Neural progenitor cell (in vitro differentiated cells): Measurements from ENCODE around the gene SEL1L3.

Experiments used
- EZH2 ChIP-seq: fragments of 200-600 bp; sonication (generic); IDR thresholded peaks from 2 replicates; pipeline ENCODE4 v1.6.1; 2017; ENCODE audit warnings: antibody characterized with exemption, mild to moderate bottlenecking, moderate library complexity
- EZH2phosphoT487 ChIP-seq: fragments of 200-600 bp; sonication (generic); IDR thresholded peaks from 2 replicates; pipeline ENCODE4 v1.6.1; 2017; ENCODE audit warnings: antibody characterized with exemption
- TF ChIP-seq, protein P1 (sequence below): fragments of 200-600 bp; sonication (generic); IDR thresholded peaks from 2 replicates; pipeline ENCODE4 v1.5.1; 2017; ENCODE audit warnings: antibody characterized with exemption, mild to moderate bottlenecking

DNA sequence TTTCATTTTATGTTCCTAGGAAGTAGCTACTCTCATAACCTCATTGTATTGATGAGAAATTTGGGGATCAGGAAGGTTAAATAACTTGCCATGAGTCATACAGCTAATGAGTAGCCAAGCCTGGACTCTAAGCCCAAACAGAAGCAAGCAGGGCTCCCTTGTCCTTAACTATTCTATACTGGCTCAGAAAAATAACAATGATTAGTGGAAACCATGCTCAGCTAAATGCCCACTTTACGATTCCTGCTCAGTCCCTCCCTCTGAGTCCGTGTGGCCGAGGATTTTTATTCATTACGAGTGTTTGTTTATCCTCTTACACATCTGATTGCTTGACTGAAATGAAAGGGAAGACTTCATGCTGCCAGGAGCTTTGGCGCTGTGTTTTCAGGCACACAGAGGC lies 106.3 kb downstream of the SEL1L3 start:
- TF ChIP-seq, protein P1, sequence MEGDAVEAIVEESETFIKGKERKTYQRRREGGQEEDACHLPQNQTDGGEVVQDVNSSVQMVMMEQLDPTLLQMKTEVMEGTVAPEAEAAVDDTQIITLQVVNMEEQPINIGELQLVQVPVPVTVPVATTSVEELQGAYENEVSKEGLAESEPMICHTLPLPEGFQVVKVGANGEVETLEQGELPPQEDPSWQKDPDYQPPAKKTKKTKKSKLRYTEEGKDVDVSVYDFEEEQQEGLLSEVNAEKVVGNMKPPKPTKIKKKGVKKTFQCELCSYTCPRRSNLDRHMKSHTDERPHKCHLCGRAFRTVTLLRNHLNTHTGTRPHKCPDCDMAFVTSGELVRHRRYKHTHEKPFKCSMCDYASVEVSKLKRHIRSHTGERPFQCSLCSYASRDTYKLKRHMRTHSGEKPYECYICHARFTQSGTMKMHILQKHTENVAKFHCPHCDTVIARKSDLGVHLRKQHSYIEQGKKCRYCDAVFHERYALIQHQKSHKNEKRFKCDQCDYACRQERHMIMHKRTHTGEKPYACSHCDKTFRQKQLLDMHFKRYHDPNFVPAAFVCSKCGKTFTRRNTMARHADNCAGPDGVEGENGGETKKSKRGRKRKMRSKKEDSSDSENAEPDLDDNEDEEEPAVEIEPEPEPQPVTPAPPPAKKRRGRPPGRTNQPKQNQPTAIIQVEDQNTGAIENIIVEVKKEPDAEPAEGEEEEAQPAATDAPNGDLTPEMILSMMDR = no peak
- TF ChIP-seq EZH2phosphoT487 (no peak), EZH2 (no peak)
